ENCODE data around the gene POU3F3. TPM values are rescaled to one million over a fixed set of nuclear protein-coding genes. Genes with fewer than 3 reads are reported as not detected.

The POU3F3 gene
- total and polyA plus RNA-seq, 4 experiments from 2014 or later = not detected

- H3K27me3 ChIP-seq (ENCODE audit: insufficient read depth, low read length) = peaks cover 39% of the 10 kb centered on the region
- H3K36me3 ChIP-seq (ENCODE audit: insufficient read depth, low read length) = no peaks in the 10 kb centered on the region
- no peak overlapping the region for H3K4me3 ChIP-seq (ENCODE audit: low read length in 2 of 2)
- H3K4me1 Mint-ChIP-seq = peaks cover 21 to 43% (median 31%) of the 10 kb centered on the region in 4 donors
- DNase-seq = no peak
- peak overlapping the region; percentile 83 to 93 (median 86) for H3K4me3 Mint-ChIP-seq
- peaks cover 28% of the 10 kb centered on the region for H3K4me1 ChIP-seq (ENCODE audit: insufficient read depth, low read length)
- H3K36me3 Mint-ChIP-seq = peaks cover 0 to 4% of the 10 kb centered on the region in 2 donors
- H3K9me3 Mint-ChIP-seq = peaks cover 0 to 15% (median 5%) of the 10 kb centered on the region in 8 donors
- peaks cover 54 to 66% of the 10 kb centered on the region in 2 donors for H3K27me3 Mint-ChIP-seq
- intact Hi-C loops (cut with micrococcal nuclease) = no loop called here
- no peak overlapping the region for H3K27ac Mint-ChIP-seq
- ChIA-PET CTCF (ENCODE audit: partially characterized antibody) (no interaction called here), POLR2A (ENCODE audit: partially characterized antibody) (no interaction called here)
- H3K9me3 ChIP-seq (ENCODE audit: control insufficient read depth in 1 of 2, low read length in 2 of 2) = no peaks in the 10 kb centered on the region
- no peak overlapping the region for H3K27ac ChIP-seq (ENCODE audit: low read depth, low read length)
These were observed 1.7 kb upstream of the POU3F3 start for GRCh38 chr2:104852090-104852666.

DNA sequence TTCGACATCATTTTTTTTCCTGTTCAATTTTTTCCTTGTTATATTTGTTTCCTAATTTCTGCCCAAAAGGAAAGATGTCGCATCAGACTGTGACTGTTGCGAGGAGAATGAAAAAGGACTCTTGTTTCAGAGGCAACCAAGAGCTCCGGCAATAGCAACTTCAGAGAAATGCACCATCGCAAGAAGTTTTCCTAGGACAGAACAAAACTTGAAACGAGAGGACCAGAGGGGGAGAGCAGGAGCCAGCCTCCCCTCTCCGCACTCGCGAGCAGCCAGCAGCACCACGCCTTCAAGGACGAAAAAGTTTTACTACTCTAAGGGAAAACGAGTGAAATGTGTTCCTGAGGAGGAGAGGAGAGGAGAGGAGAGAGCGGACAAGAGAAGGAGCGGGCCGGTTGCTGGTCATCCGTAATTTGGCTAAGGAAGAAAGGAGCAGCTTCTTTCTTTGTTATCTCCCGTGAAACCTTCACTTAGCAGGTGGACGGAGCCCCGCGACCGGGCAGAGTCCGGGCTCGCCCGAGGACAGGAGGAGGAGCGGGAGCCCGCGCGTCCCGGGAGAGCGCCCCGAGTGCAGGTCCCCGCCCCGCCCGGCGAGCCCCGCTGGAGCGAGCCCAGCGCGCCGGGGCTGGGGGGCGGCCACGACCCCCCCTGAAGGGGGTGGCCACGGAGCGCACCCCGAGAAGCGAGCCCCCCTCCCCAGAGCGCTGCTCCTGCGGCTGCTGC is 744 bp downstream of the POU3F3 start:
- peak overlapping the region in 2 of 7 donors; percentile 64 to 77 for H3K27ac Mint-ChIP-seq
- H3K4me1 Mint-ChIP-seq = peaks cover 26 to 51% (median 35%) of the 10 kb centered on the region in 4 donors
- H3K36me3 Mint-ChIP-seq = peaks cover 0 to 6% of the 10 kb centered on the region in 2 donors
- Histone ChIP-seq H3K27ac (ENCODE audit: low read depth, low read length) (no peak overlapping the region), H3K27me3 (ENCODE audit: insufficient read depth, low read length) (peaks cover 43% of the 10 kb centered on the region), H3K4me1 (ENCODE audit: insufficient read depth, low read length) (peaks cover 31% of the 10 kb centered on the region), H3K9me3 (ENCODE audit: control insufficient read depth in 1 of 2, low read length in 2 of 2) (no peaks in the 10 kb centered on the region), H3K4me3 (ENCODE audit: low read length in 2 of 2) (no peak overlapping the region), H3K36me3 (ENCODE audit: insufficient read depth, low read length) (no peaks in the 10 kb centered on the region)
- H3K27me3 Mint-ChIP-seq = peaks cover 57 to 61% of the 10 kb centered on the region in 2 donors
- CTCF ChIA-PET (ENCODE audit: partially characterized antibody) = no interaction called here
- no peak for DNase-seq
- H3K9me3 Mint-ChIP-seq = peaks cover 0 to 39% (median 20%) of the 10 kb centered on the region in 8 donors
- peak overlapping the region; percentile 67 to 92 (median 84) for H3K4me3 Mint-ChIP-seq
- POLR2A ChIA-PET (ENCODE audit: partially characterized antibody) = no interaction called here
- intact Hi-C loops (cut with micrococcal nuclease) = no loop called here

DNA sequence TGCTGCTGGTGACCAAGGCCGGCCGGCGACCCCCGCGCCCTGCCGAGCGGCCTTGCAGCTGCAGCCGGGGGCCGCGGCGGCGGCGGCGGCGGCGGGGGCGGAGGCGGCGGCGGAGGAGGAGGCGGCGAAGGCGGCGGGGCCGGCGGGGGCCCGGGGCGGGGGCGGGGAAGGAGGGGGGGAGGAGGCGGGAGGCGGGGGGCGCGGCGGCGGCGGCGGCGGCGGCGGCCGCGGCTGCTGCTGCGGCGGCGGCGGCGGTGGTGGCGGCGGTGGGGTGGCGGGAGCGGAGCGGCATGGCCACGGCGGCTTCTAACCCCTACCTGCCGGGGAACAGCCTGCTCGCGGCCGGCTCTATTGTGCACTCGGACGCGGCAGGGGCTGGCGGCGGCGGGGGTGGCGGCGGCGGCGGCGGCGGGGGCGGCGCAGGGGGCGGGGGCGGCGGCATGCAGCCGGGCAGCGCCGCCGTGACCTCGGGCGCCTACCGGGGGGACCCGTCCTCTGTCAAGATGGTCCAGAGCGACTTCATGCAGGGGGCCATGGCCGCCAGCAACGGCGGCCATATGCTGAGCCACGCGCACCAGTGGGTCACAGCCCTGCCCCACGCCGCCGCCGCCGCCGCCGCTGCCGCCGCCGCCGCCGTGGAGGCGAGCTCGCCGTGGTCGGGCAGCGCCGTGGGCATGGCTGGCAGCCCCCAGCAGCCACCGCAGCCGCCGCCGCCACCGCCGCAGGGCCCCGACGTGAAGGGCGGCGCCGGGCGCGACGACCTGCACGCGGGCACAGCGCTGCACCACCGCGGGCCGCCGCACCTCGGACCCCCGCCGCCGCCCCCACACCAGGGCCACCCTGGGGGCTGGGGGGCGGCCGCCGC is 1.5 kb downstream of the POU3F3 start:
- Mint-ChIP-seq H3K36me3 (peaks cover 0 to 6% of the 10 kb centered on the region in 2 donors), H3K4me3 (no peak overlapping the region), H3K4me1 (peaks cover 26 to 51% (median 35%) of the 10 kb centered on the region in 4 donors), H3K9me3 (peaks cover 0 to 47% (median 25%) of the 10 kb centered on the region in 8 donors), H3K27me3 (peaks cover 56 to 62% of the 10 kb centered on the region in 2 donors), H3K27ac (no peak overlapping the region)
- Histone ChIP-seq H3K4me3 (ENCODE audit: low read length in 2 of 2) (no peak overlapping the region), H3K9me3 (ENCODE audit: control insufficient read depth in 1 of 2, low read length in 2 of 2) (no peaks in the 10 kb centered on the region), H3K27me3 (ENCODE audit: insufficient read depth, low read length) (peaks cover 38% of the 10 kb centered on the region), H3K4me1 (ENCODE audit: insufficient read depth, low read length) (peaks cover 31% of the 10 kb centered on the region), H3K27ac (ENCODE audit: low read depth, low read length) (no peak overlapping the region), H3K36me3 (ENCODE audit: insufficient read depth, low read length) (no peaks in the 10 kb centered on the region)
- CTCF ChIA-PET (ENCODE audit: partially characterized antibody) = interaction anchor here (0.6 kb wide), 1 partner anchor 16 kb away, joined by 3 read pairs; no protein-coding TSS in a partner anchor
- intact Hi-C loops (cut with micrococcal nuclease) = no loop called here
- POLR2A ChIA-PET (ENCODE audit: partially characterized antibody) = no interaction called here
- DNase-seq = no peak

GRCh38 chr2:104856086-104856972 is 2.4 kb downstream of the POU3F3 start:
- intact Hi-C loops (cut with micrococcal nuclease) = no loop called here
- H3K4me3 Mint-ChIP-seq = peak overlapping the region; percentile 44 to 81 (median 64)
- Histone ChIP-seq H3K27ac (ENCODE audit: low read depth, low read length) (no peak overlapping the region), H3K4me1 (ENCODE audit: insufficient read depth, low read length) (peaks cover 31% of the 10 kb centered on the region), H3K9me3 (ENCODE audit: control insufficient read depth in 1 of 2, low read length in 2 of 2) (no peaks in the 10 kb centered on the region), H3K4me3 (ENCODE audit: low read length in 2 of 2) (no peak overlapping the region), H3K27me3 (ENCODE audit: insufficient read depth, low read length) (peaks cover 36% of the 10 kb centered on the region), H3K36me3 (ENCODE audit: insufficient read depth, low read length) (no peaks in the 10 kb centered on the region)
- H3K27ac Mint-ChIP-seq = no peak overlapping the region
- POLR2A ChIA-PET (ENCODE audit: partially characterized antibody) = no interaction called here
- no peak for DNase-seq
- peaks cover 0 to 44% (median 27%) of the 10 kb centered on the region in 8 donors for H3K9me3 Mint-ChIP-seq
- CTCF ChIA-PET (ENCODE audit: partially characterized antibody) = interaction anchor here (0.6 kb wide), 1 partner anchor 16 kb away, joined by 3 read pairs; no protein-coding TSS in a partner anchor
- peaks cover 24 to 49% (median 34%) of the 10 kb centered on the region in 4 donors for H3K4me1 Mint-ChIP-seq
- peaks cover 54 to 59% of the 10 kb centered on the region in 2 donors for H3K27me3 Mint-ChIP-seq
- H3K36me3 Mint-ChIP-seq = peaks cover 0 to 6% of the 10 kb centered on the region in 2 donors

DNA sequence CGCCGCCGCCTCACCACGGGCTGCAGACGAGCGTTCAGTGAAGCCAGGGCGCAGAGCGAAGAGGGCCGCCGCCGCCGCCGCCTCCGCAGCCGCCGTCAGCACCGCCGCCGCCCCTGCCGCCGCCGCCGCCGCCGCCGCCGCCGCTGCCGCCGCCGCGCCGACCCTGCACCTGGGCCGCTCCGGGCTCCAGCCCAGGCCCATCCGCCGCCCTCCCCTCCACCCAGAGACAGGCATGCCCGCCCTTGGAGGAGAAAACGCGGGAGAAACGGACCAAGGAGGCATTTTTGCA is 3.0 kb downstream of the POU3F3 start:
- Histone ChIP-seq H3K4me1 (ENCODE audit: insufficient read depth, low read length) (peaks cover 26% of the 10 kb centered on the region), H3K4me3 (ENCODE audit: low read length in 2 of 2) (no peak overlapping the region), H3K27me3 (ENCODE audit: insufficient read depth, low read length) (peaks cover 36% of the 10 kb centered on the region), H3K36me3 (ENCODE audit: insufficient read depth, low read length) (no peaks in the 10 kb centered on the region), H3K9me3 (ENCODE audit: control insufficient read depth in 1 of 2, low read length in 2 of 2) (no peaks in the 10 kb centered on the region), H3K27ac (ENCODE audit: low read depth, low read length) (no peak overlapping the region)
- peak overlapping the region in 1 of 7 donors; percentile 59 for H3K27ac Mint-ChIP-seq
- ChIA-PET POLR2A (ENCODE audit: partially characterized antibody) (no interaction called here), CTCF (ENCODE audit: partially characterized antibody) (no interaction called here)
- peaks cover 58 to 59% of the 10 kb centered on the region in 2 donors for H3K27me3 Mint-ChIP-seq
- H3K4me3 Mint-ChIP-seq = peak overlapping the region; percentile 63 to 82 (median 78)
- DNase-seq = no peak
- peaks cover 0 to 48% (median 29%) of the 10 kb centered on the region in 8 donors for H3K9me3 Mint-ChIP-seq
- H3K36me3 Mint-ChIP-seq = peaks cover 0 to 6% of the 10 kb centered on the region in 2 donors
- peaks cover 22 to 45% (median 30%) of the 10 kb centered on the region in 4 donors for H3K4me1 Mint-ChIP-seq
- intact Hi-C loops (cut with micrococcal nuclease) = no loop called here

DNA sequence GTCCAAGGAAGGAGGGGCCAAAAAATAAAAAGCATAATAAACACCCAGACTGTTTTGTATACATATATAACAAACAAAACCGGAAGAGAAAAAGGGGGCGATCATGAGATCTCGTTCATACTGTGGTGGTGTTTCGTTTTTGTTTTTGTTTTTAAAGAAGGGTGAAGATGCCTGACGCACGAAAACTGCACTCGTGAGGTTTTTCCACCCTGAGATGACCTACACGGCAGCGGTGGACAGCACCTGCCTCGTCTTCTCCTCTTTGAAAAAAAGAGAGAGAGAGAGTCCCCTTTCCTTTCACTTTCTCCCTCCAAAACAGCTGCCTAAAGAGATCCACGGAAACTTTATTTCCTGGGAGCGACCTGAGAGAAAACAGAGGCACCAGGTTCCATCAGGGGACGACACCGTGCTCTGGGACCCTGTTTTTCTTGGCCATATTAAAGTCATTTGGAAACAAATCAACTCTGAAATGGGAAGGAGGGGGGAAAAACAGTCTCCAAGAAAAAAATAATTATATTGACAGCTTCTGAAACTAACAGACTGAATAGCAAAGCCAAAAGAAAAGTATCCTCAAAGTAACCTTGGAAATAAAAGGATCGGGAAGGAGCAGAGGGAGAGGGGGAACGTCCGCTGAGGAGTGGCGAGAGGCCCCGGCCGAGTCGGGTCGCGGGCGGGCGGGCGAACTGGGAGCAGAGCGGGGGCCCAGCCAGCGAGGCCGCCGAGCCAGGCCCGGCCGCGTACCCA is 3.5 kb downstream of the POU3F3 start:
- H3K4me1 ChIP-seq (ENCODE audit: insufficient read depth, low read length) = peaks cover 21% of the 10 kb centered on the region
- Mint-ChIP-seq H3K27me3 (peaks cover 59 to 60% of the 10 kb centered on the region in 2 donors), H3K9me3 (peaks cover 0 to 52% (median 29%) of the 10 kb centered on the region in 8 donors), H3K4me3 (peak overlapping the region; percentile 50 to 82 (median 78)), H3K4me1 (peaks cover 20 to 45% (median 28%) of the 10 kb centered on the region in 4 donors), H3K36me3 (peaks cover 0 to 6% of the 10 kb centered on the region in 2 donors), H3K27ac (peak overlapping the region in 2 of 7 donors; percentile 55 to 59)
- peaks cover 39% of the 10 kb centered on the region for H3K27me3 ChIP-seq (ENCODE audit: insufficient read depth, low read length)
- no peak for DNase-seq
- POLR2A ChIA-PET (ENCODE audit: partially characterized antibody) = no interaction called here
- intact Hi-C loops (cut with micrococcal nuclease) = no loop called here
- no peaks in the 10 kb centered on the region for H3K9me3 ChIP-seq (ENCODE audit: control insufficient read depth in 1 of 2, low read length in 2 of 2)
- CTCF ChIA-PET (ENCODE audit: partially characterized antibody) = no interaction called here
- no peaks in the 10 kb centered on the region for H3K36me3 ChIP-seq (ENCODE audit: insufficient read depth, low read length)
- no peak overlapping the region for H3K4me3 ChIP-seq (ENCODE audit: low read length in 2 of 2)
- H3K27ac ChIP-seq (ENCODE audit: low read depth, low read length) = no peak overlapping the region

All from CD4-positive, alpha-beta memory T cell (primary cell).